GM15510 (cell line): ENCODE results near the gene PAQR8.

Experiments used
- POLR2A ChIP-seq: IDR thresholded peaks from 3 replicates; pipeline ENCODE4 v1.6.1; 2011; ENCODE audit warnings: borderline replicate concordance; ENCODE audit not compliant: insufficient read length; ENCODE audit errors: extremely low read depth

Gene PAQR8, protein sequence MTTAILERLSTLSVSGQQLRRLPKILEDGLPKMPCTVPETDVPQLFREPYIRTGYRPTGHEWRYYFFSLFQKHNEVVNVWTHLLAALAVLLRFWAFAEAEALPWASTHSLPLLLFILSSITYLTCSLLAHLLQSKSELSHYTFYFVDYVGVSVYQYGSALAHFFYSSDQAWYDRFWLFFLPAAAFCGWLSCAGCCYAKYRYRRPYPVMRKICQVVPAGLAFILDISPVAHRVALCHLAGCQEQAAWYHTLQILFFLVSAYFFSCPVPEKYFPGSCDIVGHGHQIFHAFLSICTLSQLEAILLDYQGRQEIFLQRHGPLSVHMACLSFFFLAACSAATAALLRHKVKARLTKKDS

DNA sequence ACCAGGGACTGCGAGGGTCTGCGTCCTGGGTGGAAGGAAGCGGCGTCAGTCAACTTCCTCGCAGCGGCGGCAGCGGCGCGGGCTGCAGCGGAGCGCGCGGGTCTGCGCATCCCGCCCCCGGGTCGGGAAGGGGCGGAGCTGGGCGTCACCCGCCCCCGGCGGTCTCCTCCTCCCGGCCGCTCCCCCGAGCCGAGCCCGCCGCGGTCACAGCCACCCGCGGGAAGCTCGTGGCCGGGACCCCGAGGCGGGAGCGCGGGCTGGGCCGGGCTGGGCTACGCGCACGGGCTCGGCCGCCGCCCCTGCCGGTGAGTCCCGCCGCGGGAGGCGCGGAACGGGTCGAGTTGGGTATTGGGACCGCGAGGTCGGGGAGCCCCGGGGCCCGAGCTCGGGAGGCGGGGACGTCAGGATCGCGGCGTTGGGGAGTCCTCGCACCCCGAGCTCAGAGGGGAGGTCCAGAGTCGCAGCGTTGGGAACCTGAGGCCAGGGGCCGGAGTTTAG is at the start of gene PAQR8:
Gene PAQR8 (plus strand): TSS at position 207 of the 498 bp plus-strand sequence. CDS start 41,063 bp downstream, outside the sequence.
- TF ChIP-seq POLR2A, result peak; percentile 80

DNA sequence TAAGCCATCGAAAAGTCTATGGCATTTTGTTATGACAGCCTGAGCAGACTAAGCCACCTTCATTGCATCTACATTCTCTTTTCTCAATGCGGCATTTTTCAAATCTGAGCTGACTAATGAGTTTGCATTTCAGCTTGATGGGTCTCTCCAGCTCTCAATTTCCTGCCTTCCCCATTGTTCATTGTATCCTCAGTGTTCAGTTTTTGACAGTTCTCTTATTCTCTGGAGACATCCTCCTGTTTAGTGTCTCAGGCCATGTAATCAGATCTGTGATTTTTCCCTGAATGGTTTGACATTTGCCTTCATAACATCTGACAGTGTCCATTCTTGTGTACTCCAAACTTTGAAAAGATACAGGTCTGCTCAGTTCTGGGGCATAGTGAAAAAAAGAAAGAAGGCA is 49.5 kb upstream of the PAQR8 start:
- no peak for TF ChIP-seq POLR2A

DNA sequence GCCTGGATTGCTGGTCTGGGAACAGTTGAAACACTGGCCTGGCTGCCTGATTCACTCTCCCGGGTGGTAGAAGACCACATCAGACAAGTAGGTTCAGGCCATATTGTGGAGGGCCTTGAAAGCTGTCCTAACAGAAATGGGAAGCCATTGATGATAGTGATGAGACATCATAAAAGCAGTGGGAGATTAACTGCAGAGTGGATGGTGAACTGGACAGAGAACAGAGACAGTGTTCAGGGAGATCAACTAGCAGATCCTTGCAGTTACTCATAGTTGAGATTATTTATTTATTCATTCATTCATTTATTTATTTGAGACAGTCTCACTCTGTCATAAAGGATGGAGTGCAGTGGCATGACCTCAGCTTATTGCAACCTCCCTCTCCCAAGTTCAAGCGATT is 47.2 kb upstream of the PAQR8 start:
- TF ChIP-seq POLR2A, result no peak

DNA sequence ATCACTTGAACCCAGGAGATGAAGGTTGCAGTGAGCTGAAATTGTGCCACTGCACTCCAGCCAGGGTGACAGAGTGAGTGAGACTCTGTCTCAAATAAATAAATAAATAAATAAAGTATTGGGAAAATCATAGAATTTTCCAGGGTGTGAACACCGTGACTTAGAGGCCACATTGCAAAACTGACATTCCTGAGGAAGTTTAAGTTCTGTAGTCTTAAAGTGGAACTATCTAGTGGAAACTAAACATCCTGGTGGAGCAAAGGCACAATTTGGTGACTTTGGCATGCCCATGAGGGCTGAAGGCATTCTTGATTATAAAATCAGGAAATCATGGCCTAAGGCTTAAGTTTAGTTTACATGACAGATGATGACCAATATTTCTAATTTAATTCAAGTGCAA is 44.7 kb upstream of the PAQR8 start:
- no peak for TF ChIP-seq POLR2A

DNA sequence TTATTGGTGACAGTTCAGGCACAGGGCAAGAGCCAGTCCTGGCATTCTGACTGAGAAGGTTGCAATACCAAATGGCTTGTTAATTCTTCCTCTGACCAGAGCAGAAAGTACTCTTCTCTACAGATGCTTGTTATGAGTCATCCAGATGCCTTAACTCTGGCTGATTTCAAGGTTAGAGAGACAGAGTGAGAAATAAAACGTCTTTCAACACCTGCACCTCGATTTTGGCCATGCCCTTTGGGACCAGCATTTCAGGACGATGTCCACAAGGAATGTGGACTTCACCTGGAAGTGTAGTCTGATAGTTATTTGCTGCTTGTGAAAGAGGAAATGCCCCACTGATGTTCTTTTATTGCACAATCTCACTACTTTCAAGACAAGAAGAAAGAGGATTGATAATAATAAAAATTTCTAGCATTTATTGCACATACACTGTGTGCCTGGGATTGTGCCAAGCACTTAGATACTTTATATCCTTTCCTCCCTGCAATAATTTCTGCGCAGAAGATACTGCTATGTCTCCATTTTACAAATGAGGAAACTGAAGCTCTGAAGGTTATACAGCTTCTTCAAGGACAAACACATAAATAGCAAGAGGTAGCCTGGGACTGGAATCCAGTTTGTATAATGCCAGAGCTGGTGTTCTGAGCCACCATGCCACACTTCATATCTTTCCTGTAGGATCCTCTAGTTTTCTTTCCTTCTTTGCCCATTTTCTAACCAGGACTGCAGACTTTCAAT is 43.9 kb upstream of the PAQR8 start:
- TF ChIP-seq POLR2A, result no peak

DNA sequence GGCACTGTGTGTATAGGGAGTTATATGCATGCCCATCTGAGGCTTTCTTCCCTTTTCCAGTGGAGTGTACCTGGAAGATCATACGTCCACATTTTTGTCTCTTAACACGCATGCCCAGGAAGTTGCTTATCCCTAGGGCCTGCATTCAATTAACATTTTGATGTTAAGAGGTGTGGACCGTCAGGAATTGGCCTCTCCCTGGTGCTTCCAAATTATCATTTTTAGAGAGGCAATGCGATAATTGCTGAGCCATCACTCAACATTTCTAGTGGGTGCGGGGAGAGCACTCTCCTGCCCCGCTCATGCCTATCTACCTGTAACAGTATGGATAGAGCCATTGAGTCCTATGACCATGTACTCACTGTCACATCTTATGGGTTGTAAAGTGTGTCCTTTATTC is 37.8 kb upstream of the PAQR8 start:
- TF ChIP-seq POLR2A, result no peak

DNA sequence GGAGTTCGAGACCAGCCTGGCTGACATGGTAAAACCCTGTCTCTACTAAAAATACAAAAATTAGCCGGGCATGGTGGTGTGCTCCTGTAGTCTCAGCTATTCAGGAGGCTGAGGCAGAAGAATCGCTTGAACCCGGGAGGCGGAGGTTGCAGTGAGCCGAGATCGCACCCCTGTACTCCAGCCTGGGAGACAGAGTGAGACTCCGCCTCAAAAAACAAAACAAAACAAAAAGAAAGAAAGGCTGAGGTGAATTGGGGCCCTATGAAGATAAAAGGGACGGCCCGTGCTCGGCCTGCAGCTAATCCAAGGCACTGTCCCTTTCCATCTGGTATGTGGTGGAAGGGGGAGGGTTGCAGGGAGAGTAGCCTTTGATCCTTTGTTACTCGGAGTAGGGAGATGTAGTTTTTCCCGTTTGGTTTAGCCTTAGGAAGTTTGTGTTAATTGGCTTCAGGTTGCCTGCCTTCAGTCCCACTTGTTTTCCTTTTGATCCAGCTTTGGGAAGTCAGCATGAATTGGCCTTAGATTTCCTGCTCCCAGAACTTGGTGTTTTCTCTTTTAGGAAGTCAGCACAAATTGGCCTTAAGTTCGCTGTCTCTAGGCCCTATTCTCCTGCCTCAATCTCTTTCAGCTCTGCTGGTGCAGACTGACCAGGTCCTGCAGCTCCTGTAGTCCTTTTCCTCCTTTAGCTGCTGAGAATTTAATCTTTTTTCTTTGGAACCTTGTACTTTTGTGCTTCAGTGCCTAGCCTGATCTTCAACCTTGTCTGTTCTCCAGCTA is 36.1 kb upstream of the PAQR8 start:
- TF ChIP-seq POLR2A, result no peak

DNA sequence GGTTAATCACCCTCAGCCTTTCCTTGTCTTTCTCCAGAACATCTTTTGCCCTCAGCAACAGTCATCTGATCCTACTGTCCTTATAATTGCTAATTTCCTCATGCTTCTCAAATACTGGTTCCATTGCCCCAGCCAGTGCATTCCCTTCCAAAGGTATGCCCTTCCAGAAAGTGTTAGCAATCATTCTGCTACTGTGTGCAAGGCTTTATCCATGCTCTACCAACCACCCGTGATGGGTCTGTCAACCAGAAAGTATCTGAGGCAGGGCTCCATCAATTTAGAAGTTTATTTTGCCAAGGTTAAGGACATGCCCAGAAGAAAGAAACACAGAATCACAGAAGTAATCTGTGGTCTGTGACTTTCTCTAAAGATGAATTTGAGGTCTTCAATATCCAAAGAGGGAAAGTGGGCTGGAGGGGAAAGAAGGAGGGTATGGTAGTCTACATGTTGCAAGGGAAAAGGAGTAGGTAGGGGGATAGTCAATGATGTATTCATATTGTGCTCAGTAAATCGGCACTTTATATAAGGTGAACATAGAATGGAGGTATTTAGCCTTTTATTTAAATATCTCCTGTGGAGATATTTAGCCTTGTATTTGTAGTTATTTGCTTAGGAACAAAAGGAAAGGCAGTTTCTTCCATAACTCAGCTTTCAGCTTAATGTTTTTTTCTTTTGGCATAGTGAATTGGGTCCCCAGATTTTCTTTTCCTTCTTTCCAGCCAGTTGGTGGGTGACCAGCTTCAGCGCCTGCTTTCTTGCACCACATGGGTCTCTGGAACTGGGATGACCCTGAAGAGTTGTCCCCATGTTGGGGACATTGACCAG is 35.2 kb upstream of the PAQR8 start:
- TF ChIP-seq POLR2A, result no peak

DNA sequence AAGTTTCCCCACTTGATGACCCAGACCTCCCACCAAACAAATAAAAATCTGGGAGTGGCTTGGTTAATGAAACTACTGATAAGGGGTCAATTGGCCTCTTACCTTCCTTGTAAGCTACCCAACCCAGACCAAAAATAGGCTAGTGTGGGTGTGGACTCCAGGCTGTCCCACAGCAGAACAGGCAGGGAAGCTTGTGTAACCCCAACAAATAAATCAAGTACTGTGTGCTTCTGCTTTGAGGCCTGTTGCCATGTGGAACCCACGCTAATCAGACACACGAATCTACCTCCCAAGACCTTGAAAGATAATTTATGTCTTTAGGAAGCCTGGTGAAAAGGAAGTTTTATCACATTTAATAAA is 33.7 kb upstream of the PAQR8 start:
- TF ChIP-seq POLR2A, result no peak

DNA sequence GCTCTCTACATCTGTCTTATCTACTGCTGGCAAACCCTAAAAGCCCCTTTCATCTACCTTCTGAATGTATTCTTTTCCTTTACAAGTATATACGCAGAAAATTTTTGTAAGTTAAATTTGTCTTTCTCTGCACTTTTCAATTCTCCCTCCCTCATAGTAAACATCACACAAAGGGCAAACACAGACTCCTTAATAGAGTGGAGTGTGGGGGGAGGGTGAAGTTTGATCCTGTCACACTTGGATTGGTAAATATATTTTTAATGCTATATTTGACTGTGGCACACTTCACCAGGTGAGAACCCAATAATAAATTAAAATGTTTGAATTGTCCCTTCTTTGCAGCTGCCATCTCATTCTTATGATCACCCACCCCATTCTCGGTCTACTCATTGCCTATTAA is 33.2 kb upstream of the PAQR8 start:
- no peak for TF ChIP-seq POLR2A

DNA sequence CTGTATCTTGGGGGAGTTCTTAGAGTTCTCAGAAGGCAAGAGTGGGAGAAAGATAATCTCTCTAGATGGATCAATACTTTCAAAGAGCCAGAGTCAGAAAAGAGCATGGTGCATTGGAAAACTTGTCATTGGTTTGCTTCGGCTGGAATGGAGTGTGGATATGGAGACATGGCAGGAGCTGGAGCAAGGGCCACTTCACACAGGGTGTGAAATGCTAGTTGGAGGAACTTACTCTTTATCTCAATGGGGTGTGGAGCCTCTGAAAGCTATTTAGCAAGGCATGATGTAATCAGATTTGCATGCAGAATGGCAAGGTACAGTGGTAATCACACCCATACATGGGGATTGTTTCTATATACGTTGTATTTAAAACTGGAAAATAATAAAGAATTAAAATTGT is 31.5 kb upstream of the PAQR8 start:
- no peak for TF ChIP-seq POLR2A

DNA sequence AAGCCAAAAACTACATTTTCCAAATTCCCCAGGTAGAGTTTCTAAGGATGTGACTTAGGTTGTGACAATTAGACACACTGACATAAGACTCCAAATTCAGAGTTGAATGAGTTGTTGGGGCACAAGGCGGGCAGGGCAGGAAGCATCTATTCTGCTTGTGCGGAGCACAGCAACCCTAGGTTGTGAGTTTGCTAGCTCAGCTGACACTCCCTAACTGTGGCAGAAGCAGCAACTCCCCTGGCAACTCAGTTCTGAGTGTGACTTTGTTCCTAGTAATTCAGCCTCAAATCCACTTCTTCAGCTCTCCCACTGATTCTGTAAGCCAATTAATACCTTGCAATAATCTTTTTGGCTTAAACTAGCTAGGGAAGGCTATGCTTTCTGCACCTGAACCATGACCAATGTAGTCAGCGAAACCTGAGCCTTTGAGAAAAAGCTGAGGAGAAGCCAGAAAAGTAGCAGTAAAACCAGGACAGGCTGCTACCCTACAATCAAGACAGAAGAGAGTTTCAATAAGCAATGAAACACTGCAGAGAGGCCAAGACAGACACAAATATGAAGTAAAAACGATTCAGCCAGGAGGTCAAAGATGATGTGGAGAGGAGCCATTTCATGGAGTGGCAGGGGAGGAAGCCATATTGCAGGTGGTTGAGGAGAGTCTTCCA is 30.0 kb upstream of the PAQR8 start:
- no peak for TF ChIP-seq POLR2A

DNA sequence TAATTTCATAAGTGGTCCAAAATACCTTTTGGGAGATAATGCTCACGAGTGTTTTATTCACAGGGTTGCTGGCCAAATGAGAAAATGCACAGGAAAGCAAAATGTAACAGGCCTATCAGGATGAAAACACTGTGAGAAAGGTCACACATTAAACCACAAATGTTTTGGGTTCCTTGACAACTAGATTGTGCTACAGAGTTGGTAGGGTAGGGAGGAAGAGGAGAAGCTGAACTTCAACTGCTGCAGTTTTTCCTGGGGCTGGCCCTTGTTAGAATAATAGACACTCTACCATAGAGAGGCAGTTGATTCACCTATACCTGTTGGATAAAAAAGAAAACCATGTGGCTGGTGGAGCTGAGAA is 28.1 kb upstream of the PAQR8 start:
- no peak for TF ChIP-seq POLR2A

DNA sequence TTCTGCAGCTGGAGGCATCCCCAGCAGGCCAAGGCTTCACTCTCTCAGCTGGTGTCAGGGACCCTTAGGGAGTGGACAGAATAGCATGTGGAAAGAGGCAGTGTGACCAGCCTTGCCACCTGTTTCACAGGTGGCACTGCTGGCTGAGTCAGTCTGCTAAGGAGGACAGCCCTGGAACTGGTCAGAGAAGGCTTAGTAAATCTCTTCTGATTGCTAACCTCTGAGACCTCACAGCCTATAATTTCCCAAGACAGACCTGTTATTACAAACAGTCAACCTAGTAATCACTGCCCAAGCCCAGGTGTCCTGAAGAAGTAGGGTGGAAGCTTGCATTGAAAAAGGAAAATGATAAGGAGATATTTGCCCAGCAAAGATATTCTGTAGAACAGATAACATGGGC is 26.4 kb upstream of the PAQR8 start:
- TF ChIP-seq POLR2A, result no peak

DNA sequence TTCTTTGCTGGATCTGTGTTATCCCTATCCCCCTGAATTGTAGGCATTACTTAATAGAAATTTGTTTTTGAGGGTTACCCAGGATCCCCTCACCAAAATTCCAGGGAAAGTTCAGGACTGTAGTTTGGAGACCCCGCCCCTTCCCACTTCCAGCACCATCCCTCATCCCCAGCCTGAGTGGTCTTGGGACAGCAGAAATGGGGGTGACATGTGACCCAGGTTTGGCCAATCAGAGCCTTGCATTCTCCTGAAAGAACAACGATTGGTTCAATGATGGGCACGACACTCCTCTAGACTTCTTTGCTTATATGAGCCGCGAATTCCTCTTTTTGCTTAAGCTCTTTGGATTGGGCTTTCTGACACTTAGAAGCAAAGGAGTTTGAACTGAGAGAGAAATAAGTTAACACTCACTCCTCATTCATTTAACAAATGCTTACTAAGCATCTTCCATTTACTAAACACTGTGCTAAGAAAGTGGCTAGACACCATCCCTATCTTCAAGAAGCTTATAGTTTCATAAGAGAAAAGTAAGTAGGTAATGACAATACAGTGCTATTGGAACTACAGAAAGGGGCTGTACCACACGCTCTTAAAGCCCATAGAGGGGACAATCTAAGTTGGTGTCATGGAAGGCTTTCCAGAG is 24.9 kb upstream of the PAQR8 start:
- TF ChIP-seq POLR2A, result no peak
